D721Med (cell line): ENCODE measurements around the gene INF2.
"Not testable (repeated sequence)": the region's sequence is repeated elsewhere in the genome, so short reads cannot be mapped to it uniquely, and the experiment has no call there.

ENCODE experiments used
- DNase-seq: peaks from one replicate; pipeline ENCODE4 v3.0.0; 2011; ENCODE audit warnings: low spot score; ENCODE audit not compliant: insufficient read length
- FAIRE-seq: peaks from 2 replicates; lab custom pipeline; 2011; peaks lifted over from hg19 to GRCh38; lab: Jason Lieb, UNC
- CTCF ChIP-seq: IDR thresholded peaks from 2 replicates; pipeline ENCODE4 v1.5.1; 2012; ENCODE audit warnings: mild to moderate bottlenecking, control low read depth; ENCODE audit not compliant: insufficient read depth; ENCODE audit errors: missing control alignments

INF2 gene

GRCh38 chr14:104747876-104748275, 58.5 kb downstream of the INF2 start:
- DNase-seq = no peak
- no peak for TF ChIP-seq CTCF
- no peak for FAIRE-seq

- FAIRE-seq (no peak), DNase-seq (no peak)
- TF ChIP-seq CTCF = no peak
Observed at GRCh38 chr14:104749111-104749649, 59.8 kb downstream of the INF2 start.

GRCh38 chr14:104750056-104750752, 60.8 kb downstream of the INF2 start:
- no peak for FAIRE-seq
- DNase-seq = no peak
- no peak for TF ChIP-seq CTCF

GRCh38 chr14:104750753-104751057, 61.3 kb downstream of the INF2 start:
- DNase-seq, FAIRE-seq: not testable (repeated sequence)

GRCh38 chr14:104751539-104752422, 62.4 kb downstream of the INF2 start:
- no peak for FAIRE-seq
- no peak for DNase-seq
- no peak for TF ChIP-seq CTCF

- TF ChIP-seq CTCF = no peak
- DNase-seq = no peak
- no peak for FAIRE-seq
Observed at GRCh38 chr14:104752423-104752734, 63.0 kb downstream of the INF2 start.

GRCh38 chr14:104752735-104753527, 63.5 kb downstream of the INF2 start, which contains the start of gene SIVA1:
SIVA1 (plus strand) TSS chr14:104753147; CDS start chr14:104753202, 55 bp downstream.
- no peak for TF ChIP-seq CTCF
- peak; percentile 97 for DNase-seq
- FAIRE-seq = no peak
